ENCODE measurements around the gene HBS1L. TPM values are rescaled to one million over a fixed set of nuclear protein-coding genes. Genes with fewer than 3 reads are reported as not detected.

Gene HBS1L
- 41.7 TPM for total RNA-seq

GRCh38 chr6:135054569-135055498 lies at the start of gene HBS1L:
Gene HBS1L (minus strand): TSS chr6:135054822. CDS start chr6:135054691, 131 bp downstream.
- Histone ChIP-seq H3K36me3 (no peaks in the 10 kb centered on the region), H3K27ac (peak within 1 kb of the TSS; percentile 83), H3K27me3 (no peaks in the 10 kb centered on the region), H3K9me3 (no peaks in the 10 kb centered on the region), H3K4me3 (peak within 1 kb of the TSS; percentile 59 to 76), H3K4me1 (peaks cover 26% of the 10 kb centered on the region)
- intact Hi-C loops (cut with DNase I), result no loop called here
- peak; percentile 96 to 97 for DNase-seq (ENCODE audit: extremely low spot score in 2 of 2)
- TF ChIP-seq CTCF (IDR thresholded peaks at IDR 0.05) (peak in 1 of 3 experiments; percentile 13), POLR2A (IDR thresholded peaks at IDR 0.05) (peak in 1 of 2 donors; percentile 86), POLR2AphosphoS5 (IDR thresholded peaks at IDR 0.05; ENCODE audit: insufficient read depth in 1 of 2, low read depth in 1 of 2) (peak; percentile 99 to 100)

GRCh38 chr6:135104199-135104598 lies 49.6 kb upstream of the HBS1L start:
- DNase-seq (ENCODE audit: extremely low spot score in 2 of 2), result no peak
- TF ChIP-seq CTCF (IDR thresholded peaks at IDR 0.05) (no peak), POLR2A (IDR thresholded peaks at IDR 0.05) (no peak), POLR2AphosphoS5 (IDR thresholded peaks at IDR 0.05; ENCODE audit: insufficient read depth in 1 of 2, low read depth in 1 of 2) (no peak)
- Histone ChIP-seq H3K4me3 (no peak overlapping the region), H3K4me1 (no peaks in the 10 kb centered on the region), H3K27ac (no peak overlapping the region), H3K9me3 (no peaks in the 10 kb centered on the region), H3K36me3 (no peaks in the 10 kb centered on the region), H3K27me3 (no peaks in the 10 kb centered on the region)
- intact Hi-C loops (cut with DNase I), result no loop called here

GRCh38 chr6:135102191-135102590 lies 47.6 kb upstream of the HBS1L start:
- Histone ChIP-seq H3K9me3 (no peaks in the 10 kb centered on the region), H3K36me3 (no peaks in the 10 kb centered on the region), H3K27ac (no peak overlapping the region), H3K4me1 (no peaks in the 10 kb centered on the region), H3K4me3 (no peak overlapping the region), H3K27me3 (no peaks in the 10 kb centered on the region)
- no peak for DNase-seq (ENCODE audit: extremely low spot score in 2 of 2)
- intact Hi-C loops (cut with DNase I), result no loop called here
- TF ChIP-seq CTCF (IDR thresholded peaks at IDR 0.05) (no peak), POLR2AphosphoS5 (IDR thresholded peaks at IDR 0.05; ENCODE audit: insufficient read depth in 1 of 2, low read depth in 1 of 2) (no peak), POLR2A (IDR thresholded peaks at IDR 0.05) (no peak)

DNA sequence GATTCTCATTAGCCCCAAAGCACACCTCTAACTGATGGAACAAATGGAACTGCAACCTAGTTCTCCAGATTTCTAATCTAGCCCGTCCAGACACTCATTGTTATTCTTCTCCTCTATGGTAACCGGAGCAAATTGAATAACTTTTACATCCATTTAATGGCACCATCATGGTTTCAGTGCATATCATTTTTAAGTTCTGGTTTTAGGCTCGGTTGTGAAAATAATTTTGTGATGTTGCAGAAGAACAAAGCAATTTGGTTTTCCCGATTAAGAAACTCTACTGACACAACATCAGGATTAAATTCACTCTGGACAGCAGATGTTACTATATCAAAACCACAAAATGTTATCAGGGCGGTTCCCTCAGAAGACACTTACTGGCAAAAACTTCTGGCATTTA lies 42.5 kb upstream of the HBS1L start:
- intact Hi-C loops (cut with DNase I), result no loop called here
- Histone ChIP-seq H3K27me3 (no peaks in the 10 kb centered on the region), H3K9me3 (no peaks in the 10 kb centered on the region), H3K4me1 (no peaks in the 10 kb centered on the region), H3K27ac (no peak overlapping the region), H3K36me3 (no peaks in the 10 kb centered on the region), H3K4me3 (no peak overlapping the region)
- no peak for DNase-seq (ENCODE audit: extremely low spot score in 2 of 2)
- TF ChIP-seq POLR2A (IDR thresholded peaks at IDR 0.05), result no peak

DNA sequence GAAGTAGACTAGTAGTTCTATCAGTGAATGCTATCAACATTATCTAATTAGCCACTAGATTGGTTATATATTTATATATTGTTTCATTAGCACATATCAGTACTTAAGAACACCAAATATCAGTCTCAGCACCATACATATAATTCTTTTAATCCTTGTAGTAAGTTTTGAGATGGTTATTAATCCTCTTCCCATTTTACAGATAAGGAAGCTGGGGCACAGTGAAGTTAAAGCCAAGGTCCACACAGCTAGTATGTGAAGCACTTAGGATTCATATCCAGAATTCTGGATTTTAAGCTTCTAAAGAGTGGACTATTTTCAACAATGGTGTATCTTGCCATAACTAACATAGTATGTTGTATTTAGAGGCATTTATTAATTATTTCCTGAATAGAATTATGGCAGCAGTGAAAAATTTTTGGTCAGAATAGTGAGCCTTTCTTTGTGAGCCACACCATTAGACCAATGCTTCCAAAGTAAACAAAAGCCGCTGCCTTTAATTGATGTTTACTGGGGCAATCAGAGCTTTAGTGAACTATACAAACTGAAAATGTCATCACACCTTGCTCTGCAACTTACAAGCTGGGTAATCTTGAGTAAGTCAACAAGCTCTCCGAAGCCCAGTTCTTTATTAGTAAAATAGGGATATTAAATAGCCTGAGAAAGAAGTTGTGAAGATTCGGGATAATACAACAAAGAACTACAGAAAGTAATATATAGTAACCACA lies 41.9 kb upstream of the HBS1L start:
- no peaks in the 10 kb centered on the region for H3K27me3 ChIP-seq
- intact Hi-C loops (cut with DNase I), result no loop called here
- H3K36me3 ChIP-seq, result no peaks in the 10 kb centered on the region
- no peaks in the 10 kb centered on the region for H3K9me3 ChIP-seq
- TF ChIP-seq CTCF (IDR thresholded peaks at IDR 0.05) (no peak), POLR2A (IDR thresholded peaks at IDR 0.05) (no peak), POLR2AphosphoS5 (IDR thresholded peaks at IDR 0.05; ENCODE audit: insufficient read depth in 1 of 2, low read depth in 1 of 2) (no peak)
- H3K4me3 ChIP-seq, result no peak overlapping the region
- no peaks in the 10 kb centered on the region for H3K4me1 ChIP-seq
- H3K27ac ChIP-seq, result no peak overlapping the region
- no peak for DNase-seq (ENCODE audit: extremely low spot score in 2 of 2)
